ENCODE measurements around the gene OSBPL7.

Gene OSBPL7

GRCh38 chr17:47847341-47848197 lies 26.0 kb upstream of the OSBPL7 start:
- Histone ChIP-seq H3K4me1 (ENCODE audit: control insufficient read depth, low read length) (peaks cover 7% of the 10 kb centered on the region), H3F3A (ENCODE audit: control insufficient read depth, insufficient read depth) (no peaks in the 10 kb centered on the region), H3K9me2 (replicated peaks; ENCODE audit: control insufficient read depth, low read length) (no peaks in the 10 kb centered on the region), H3K4me3 (ENCODE audit: low read length) (no peak overlapping the region), H3K36me3 (ENCODE audit: control insufficient read depth, low read length) (no peaks in the 10 kb centered on the region), H3K27ac (ENCODE audit: low read depth, low read length) (no peak overlapping the region), H3K4me2 (ENCODE audit: low read length) (no peak overlapping the region), H4K20me1 (ENCODE audit: control insufficient read depth, insufficient read depth, low read depth, low read length) (no peaks in the 10 kb centered on the region), H3K9me3 (ENCODE audit: control insufficient read depth, insufficient read depth, low read length) (no peaks in the 10 kb centered on the region), H3K27me3 (ENCODE audit: control insufficient read depth, low read length) (peaks cover 47% of the 10 kb centered on the region), H3K79me2 (ENCODE audit: control insufficient read depth, low read length) (no peaks in the 10 kb centered on the region)
- TF ChIP-seq EZH2phosphoT487 (IDR thresholded peaks at IDR 0.05; ENCODE audit: borderline replicate concordance, low read length) = no peak
- TF ChIP-seq CTCF (IDR thresholded peaks at IDR 0.05; ENCODE audit: low read depth, low read length, poor library complexity, severe bottlenecking) = peak; percentile 62

GRCh38 chr17:47846716-47847340 lies 25.2 kb upstream of the OSBPL7 start:
- no peaks in the 10 kb centered on the region for H3K9me3 ChIP-seq (ENCODE audit: control insufficient read depth, insufficient read depth, low read length)

GRCh38 chr17:47845716-47846075 lies 24.1 kb upstream of the OSBPL7 start:
- peaks cover 28% of the 10 kb centered on the region for H3K27me3 ChIP-seq (ENCODE audit: control insufficient read depth, low read length)
- no peaks in the 10 kb centered on the region for H3F3A ChIP-seq (ENCODE audit: control insufficient read depth, insufficient read depth)

More at GRCh38 chr17:47846716-47847340, 25.2 kb upstream of the OSBPL7 start:
- Histone ChIP-seq H4K20me1 (ENCODE audit: control insufficient read depth, insufficient read depth, low read depth, low read length) (no peaks in the 10 kb centered on the region), H3K79me2 (ENCODE audit: control insufficient read depth, low read length) (no peaks in the 10 kb centered on the region), H3K27ac (ENCODE audit: low read depth, low read length) (no peak overlapping the region), H3F3A (ENCODE audit: control insufficient read depth, insufficient read depth) (no peaks in the 10 kb centered on the region), H3K36me3 (ENCODE audit: control insufficient read depth, low read length) (no peaks in the 10 kb centered on the region), H3K4me1 (ENCODE audit: control insufficient read depth, low read length) (peaks cover 7% of the 10 kb centered on the region), H3K9me2 (replicated peaks; ENCODE audit: control insufficient read depth, low read length) (no peaks in the 10 kb centered on the region), H3K4me2 (ENCODE audit: low read length) (no peak overlapping the region), H3K4me3 (ENCODE audit: low read length) (no peak overlapping the region), H3K27me3 (ENCODE audit: control insufficient read depth, low read length) (peaks cover 39% of the 10 kb centered on the region)
- no peak for TF ChIP-seq EZH2phosphoT487 (IDR thresholded peaks at IDR 0.05; ENCODE audit: borderline replicate concordance, low read length)
- TF ChIP-seq CTCF (IDR thresholded peaks at IDR 0.05; ENCODE audit: low read depth, low read length, poor library complexity, severe bottlenecking) = no peak

More at GRCh38 chr17:47845716-47846075, 24.1 kb upstream of the OSBPL7 start:
- H4K20me1 ChIP-seq (ENCODE audit: control insufficient read depth, insufficient read depth, low read depth, low read length) = no peaks in the 10 kb centered on the region
- no peaks in the 10 kb centered on the region for H3K9me3 ChIP-seq (ENCODE audit: control insufficient read depth, insufficient read depth, low read length)
- H3K79me2 ChIP-seq (ENCODE audit: control insufficient read depth, low read length) = no peaks in the 10 kb centered on the region
- no peaks in the 10 kb centered on the region for H3K9me2 ChIP-seq (replicated peaks; ENCODE audit: control insufficient read depth, low read length)
- no peaks in the 10 kb centered on the region for H3K36me3 ChIP-seq (ENCODE audit: control insufficient read depth, low read length)
- no peak overlapping the region for H3K4me3 ChIP-seq (ENCODE audit: low read length)
- no peak for TF ChIP-seq EZH2phosphoT487 (IDR thresholded peaks at IDR 0.05; ENCODE audit: borderline replicate concordance, low read length)
- H3K4me1 ChIP-seq (ENCODE audit: control insufficient read depth, low read length) = peaks cover 14% of the 10 kb centered on the region
- H3K27ac ChIP-seq (ENCODE audit: low read depth, low read length) = no peak overlapping the region
- no peak overlapping the region for H3K4me2 ChIP-seq (ENCODE audit: low read length)

Data from DOHH2 (cell line).